Hepatocyte (in vitro differentiated cells): ENCODE data around the gene GFER. TPM values are rescaled to one million over a fixed set of nuclear protein-coding genes. Genes with fewer than 3 reads are reported as not detected.
"Not testable (repeated sequence)": the region's sequence is repeated elsewhere in the genome, so short reads cannot be mapped to it uniquely, and the experiment has no call there.

Experiments used
- DNase-seq: peaks from one replicate; pipeline ENCODE4 v3.0.0-alpha.2; 2016; ENCODE audit warnings: low spot score
- H2AFZ ChIP-seq: fragments of 200-600 bp; sonication (generic); 2 replicates; pipeline ENCODE4 v1.6.0; 2016; ENCODE audit warnings: antibody characterized with exemption, mild to moderate bottlenecking
- H3K27ac ChIP-seq: fragments of 200-600 bp; sonication (generic); 2 replicates; pipeline ENCODE4 v1.5.1; 2016; ENCODE audit warnings: mild to moderate bottlenecking
- H3K27me3 ChIP-seq: fragments of 200-600 bp; sonication (generic); 2 replicates; pipeline ENCODE4 v1.6.1; 2016
- H3K36me3 ChIP-seq: fragments of 200-600 bp; sonication (generic); replicated peaks from 2 replicates; pipeline ENCODE4 v1.5.1; 2016; ENCODE audit warnings: low read depth; ENCODE audit not compliant: insufficient read depth
- H3K4me1 ChIP-seq: fragments of 200-600 bp; sonication (generic); 2 replicates; pipeline ENCODE4 v1.5.1; 2016; ENCODE audit warnings: mild to moderate bottlenecking, moderate library complexity; ENCODE audit not compliant: insufficient read depth
- H3K4me2 ChIP-seq: fragments of 200-600 bp; sonication (generic); 2 replicates; pipeline ENCODE4 v1.6.0; 2016
- H3K4me3 ChIP-seq: fragments of 200-600 bp; sonication (generic); 2 replicates; pipeline ENCODE4 v1.5.1; 2016; ENCODE audit warnings: mild to moderate bottlenecking
- H3K79me2 ChIP-seq: fragments of 200-600 bp; sonication (generic); 2 replicates; pipeline ENCODE4 v1.6.0; 2017; ENCODE audit warnings: mild to moderate bottlenecking
- H3K9me2 ChIP-seq: fragments of 200-600 bp; sonication (generic); replicated peaks from 2 replicates; pipeline ENCODE4 v1.6.0; 2017; ENCODE audit warnings: mild to moderate bottlenecking; ENCODE audit not compliant: insufficient read depth
- H3K9me3 ChIP-seq: fragments of 200-600 bp; sonication (generic); 2 replicates; pipeline ENCODE4 v1.5.1; 2016; ENCODE audit warnings: low read depth, mild to moderate bottlenecking
- H4K20me1 ChIP-seq: fragments of 200-600 bp; sonication (generic); 2 replicates; pipeline ENCODE4 v1.6.0; 2016; ENCODE audit warnings: mild to moderate bottlenecking; ENCODE audit not compliant: insufficient read depth, poor library complexity, severe bottlenecking
- CTCF ChIP-seq: fragments of 200-600 bp; sonication (generic); IDR thresholded peaks from 2 replicates; pipeline ENCODE4 v1.5.1; 2016; ENCODE audit warnings: antibody characterized with exemption, mild to moderate bottlenecking; ENCODE audit not compliant: poor library complexity
- EZH2 ChIP-seq: fragments of 200-600 bp; sonication (generic); IDR thresholded peaks from 2 replicates; pipeline ENCODE4 v1.6.1; 2016; ENCODE audit warnings: antibody characterized with exemption, mild to moderate bottlenecking, borderline replicate concordance
- EZH2phosphoT487 ChIP-seq: fragments of 200-600 bp; sonication (generic); IDR thresholded peaks from one replicate; pipeline ENCODE4 v1.6.1; 2018; ENCODE audit warnings: antibody characterized with exemption, mild to moderate bottlenecking, low read depth, moderate library complexity; ENCODE audit not compliant: unreplicated experiment, severe bottlenecking
- WGBS: methylation state at CpG from one replicate; pipeline ENCODE4 v1.1.6; 2016; ENCODE audit warnings: low lambda C conversion rate; ENCODE audit errors: missing lambda C conversion rate; 5-methylcytosine and 5-hydroxymethylcytosine counted together
- polyA plus RNA-seq: library from polyadenylated mRNA; unstranded; fragments of >200 nt; fragmentation: Nextera tagmentation; extraction: Ambion mirVana; gene quantifications from 2 replicates; pipeline ENCODE4 v1.2.1, GENCODE V29; 2016
- total RNA-seq: library from RNA; depleted of rRNA; stranded (reverse); fragments of >200 nt; gene quantifications from 2 replicates; pipeline ENCODE4 v1.2.3, GENCODE V29; 2014

The GFER gene
- total and polyA plus RNA-seq, 2 experiments from 2014 or later = 34.9 to 44.0 TPM

GRCh38 chr16:1938910-1939309, 45.1 kb upstream of the GFER start:
- WGBS = 95% methylated on average over 17 of the region's 17 CpGs
- Histone ChIP-seq H3K79me2 (peaks cover 10% of the 10 kb centered on the region), H3K27ac (no peak overlapping the region), H4K20me1 (no peaks in the 10 kb centered on the region), H3K9me2 (no peaks in the 10 kb centered on the region), H3K4me2 (no peak overlapping the region), H3K9me3 (no peaks in the 10 kb centered on the region), H3K27me3 (no peaks in the 10 kb centered on the region), H3K4me3 (no peak overlapping the region), H3K36me3 (no peaks in the 10 kb centered on the region), H3K4me1 (peaks cover 24% of the 10 kb centered on the region), H2AFZ (no peak overlapping the region)
- DNase-seq = no peak
- TF ChIP-seq CTCF (no peak), EZH2 (no peak)

- H3K36me3 ChIP-seq, H3K9me3 ChIP-seq, H2AFZ ChIP-seq, H4K20me1 ChIP-seq, DNase-seq, H3K27me3 ChIP-seq, H3K9me2 ChIP-seq, H3K4me3 ChIP-seq: not testable (repeated sequence)
- Histone ChIP-seq H3K79me2 (peaks cover 10% of the 10 kb centered on the region), H3K4me1 (peaks cover 24% of the 10 kb centered on the region), H3K4me2 (peak overlapping the region; percentile 20), H3K27ac (peak overlapping the region; percentile 70)
- WGBS = 81% methylated on average over 8 of the region's 8 CpGs
These were observed 44.2 kb upstream of the GFER start for GRCh38 chr16:1939833-1940232.

- 82% methylated on average over 23 of the region's 23 CpGs for WGBS
- H3K9me3 ChIP-seq = no peaks in the 10 kb centered on the region
- peaks cover 10% of the 10 kb centered on the region for H3K79me2 ChIP-seq
- no peaks in the 10 kb centered on the region for H3K27me3 ChIP-seq
- TF ChIP-seq EZH2phosphoT487 (no peak), EZH2 (no peak), CTCF (no peak)
- no peak overlapping the region for H3K4me3 ChIP-seq
- no peaks in the 10 kb centered on the region for H3K36me3 ChIP-seq
- H3K9me2 ChIP-seq = no peaks in the 10 kb centered on the region
- peaks cover 24% of the 10 kb centered on the region for H3K4me1 ChIP-seq
- H2AFZ ChIP-seq = no peak overlapping the region
- H3K4me2 ChIP-seq = peak overlapping the region; percentile 87
- no peaks in the 10 kb centered on the region for H4K20me1 ChIP-seq
- peak overlapping the region; percentile 70 for H3K27ac ChIP-seq
- no peak for DNase-seq
These were observed 43.5 kb upstream of the GFER start for GRCh38 chr16:1940273-1941161.

- Histone ChIP-seq H3K27ac (peak overlapping the region; percentile 70), H3K79me2 (peaks cover 10% of the 10 kb centered on the region), H3K4me1 (peaks cover 24% of the 10 kb centered on the region), H3K36me3 (no peaks in the 10 kb centered on the region), H3K9me2 (no peaks in the 10 kb centered on the region), H3K4me2 (peak overlapping the region; percentile 87), H3K4me3 (no peak overlapping the region), H2AFZ (no peak overlapping the region), H4K20me1 (no peaks in the 10 kb centered on the region), H3K27me3 (no peaks in the 10 kb centered on the region), H3K9me3 (no peaks in the 10 kb centered on the region)
- no peak for DNase-seq
- WGBS = 80% methylated on average over 29 of the region's 30 CpGs
- no peak for TF ChIP-seq EZH2phosphoT487
- TF ChIP-seq EZH2 = no peak
- peak; percentile 10 for TF ChIP-seq CTCF
These were observed 42.6 kb upstream of the GFER start for GRCh38 chr16:1941162-1942046.
